Suprapubic skin (tissue), 4 donors: ENCODE results near the gene GGACT. TPM values are rescaled to one million over a fixed set of nuclear protein-coding genes. Genes with fewer than 3 reads are reported as not detected.

Experiments used
- DNase-seq, 2 donors: peaks; one replicate each; pipeline ENCODE4 v3.0.0-alpha.2; 2019; ENCODE audit warnings: low spot score in 2 of 2
- H3K27ac ChIP-seq: fragments of 200-600 bp; sonication (generic); one replicate; pipeline ENCODE4 v1.5.1; 2019
- H3K27me3 ChIP-seq: fragments of 200-600 bp; sonication (generic); one replicate; pipeline ENCODE4 v1.5.1; 2019
- H3K36me3 ChIP-seq: fragments of 200-600 bp; sonication (generic); one replicate; pipeline ENCODE4 v1.5.1; 2019
- H3K4me1 ChIP-seq: fragments of 200-600 bp; sonication (generic); one replicate; pipeline ENCODE4 v1.5.1; 2019
- H3K4me3 ChIP-seq: fragments of 200-600 bp; sonication (generic); one replicate; pipeline ENCODE4 v1.5.1; 2019; ENCODE audit warnings: mild to moderate bottlenecking
- H3K9me3 ChIP-seq: fragments of 200-600 bp; sonication (generic); one replicate; pipeline ENCODE4 v1.5.1; 2019
- EP300 ChIP-seq: sonication (generic); formaldehyde crosslinking; IDR thresholded peaks from one replicate; pipeline ENCODE4 v1.6.1; 2017; ENCODE audit warnings: antibody characterized with exemption
- POLR2A ChIP-seq, 2 donors: fragments of 450-650 bp; IDR thresholded peaks; one replicate each; pipeline ENCODE4 v1.6.1; 2017; ENCODE audit warnings: antibody characterized with exemption in 2 of 2, mild to moderate bottlenecking in 2 of 2, moderate library complexity in 2 of 2
- POLR2AphosphoS5 ChIP-seq, 3 donors: sonication (generic); formaldehyde crosslinking; IDR thresholded peaks; one replicate each; pipeline ENCODE4 v1.6.1; 2017; ENCODE audit warnings: antibody characterized with exemption in 3 of 3
- WGBS: methylation state at CpG from one replicate; pipeline ENCODE4 v1.1.5; 2018; 5-methylcytosine and 5-hydroxymethylcytosine counted together
- total RNA-seq, 4 donors: library from RNA; depleted of rRNA; stranded (reverse); fragments of >200 nt; gene quantifications; one replicate each; pipeline ENCODE4 v1.1.0, GENCODE V29; 2016
- TF ChIP-seq, protein P1 (sequence below), 2 donors: fragments of 200-600 bp in 1 of 2; fragments of 450-650 bp in 1 of 2; sonication (generic) in 1 of 2; IDR thresholded peaks; one replicate each; pipeline ENCODE4 v1.5.1; 2016 to 2019; ENCODE audit warnings: antibody characterized with exemption in 2 of 2, mild to moderate bottlenecking in 1 of 2, moderate library complexity in 1 of 2

GGACT gene
- total RNA-seq, 4 donors from 2014 or later, result 1.5 to 4.2 (median 3.6) TPM

DNA sequence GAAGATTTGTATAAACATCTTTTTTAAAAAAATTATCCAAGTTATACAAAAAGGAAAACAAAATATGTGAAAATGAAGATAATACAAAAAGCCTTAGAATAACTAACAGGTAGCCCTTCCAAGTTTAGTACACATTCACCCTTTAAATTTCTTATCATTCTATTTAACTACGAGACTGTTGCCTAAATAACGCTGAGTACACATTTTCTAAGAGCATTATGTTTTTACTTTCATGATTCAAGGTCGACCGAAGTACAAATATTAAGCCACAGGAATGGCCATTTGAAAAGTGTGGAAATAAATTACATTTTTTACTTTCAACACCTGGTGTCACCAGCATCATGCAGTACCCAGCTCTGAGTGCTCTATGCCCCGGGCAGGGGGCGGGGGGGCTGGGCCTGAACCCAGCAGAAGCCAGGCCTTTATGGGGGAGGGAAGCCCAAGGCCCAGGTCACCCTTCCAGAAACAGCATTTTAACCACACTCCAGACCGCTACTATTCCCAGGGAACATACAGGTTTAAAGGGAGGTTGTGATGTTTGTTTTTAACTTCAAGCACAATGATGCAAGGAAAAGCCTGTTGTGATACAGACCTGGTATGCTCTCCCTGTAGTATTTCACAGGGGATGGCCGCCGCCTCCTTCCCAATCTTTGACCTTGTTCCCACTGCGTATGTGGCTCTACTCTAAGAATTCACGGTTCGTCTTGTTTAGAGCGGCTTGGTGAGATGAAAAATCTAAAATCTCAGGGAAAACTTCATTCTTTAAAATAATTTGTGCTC, 24.0 kb downstream of the GGACT start:
- 89% methylated on average over 13 of the region's 13 CpGs for WGBS
- no peaks in the 10 kb centered on the region for H3K9me3 ChIP-seq
- no peak overlapping the region for H3K27ac ChIP-seq
- no peaks in the 10 kb centered on the region for H3K36me3 ChIP-seq
- no peaks in the 10 kb centered on the region for H3K27me3 ChIP-seq
- H3K4me1 ChIP-seq, result peaks cover 9% of the 10 kb centered on the region
- no peak for DNase-seq
- no peak overlapping the region for H3K4me3 ChIP-seq
- TF ChIP-seq, protein P1, sequence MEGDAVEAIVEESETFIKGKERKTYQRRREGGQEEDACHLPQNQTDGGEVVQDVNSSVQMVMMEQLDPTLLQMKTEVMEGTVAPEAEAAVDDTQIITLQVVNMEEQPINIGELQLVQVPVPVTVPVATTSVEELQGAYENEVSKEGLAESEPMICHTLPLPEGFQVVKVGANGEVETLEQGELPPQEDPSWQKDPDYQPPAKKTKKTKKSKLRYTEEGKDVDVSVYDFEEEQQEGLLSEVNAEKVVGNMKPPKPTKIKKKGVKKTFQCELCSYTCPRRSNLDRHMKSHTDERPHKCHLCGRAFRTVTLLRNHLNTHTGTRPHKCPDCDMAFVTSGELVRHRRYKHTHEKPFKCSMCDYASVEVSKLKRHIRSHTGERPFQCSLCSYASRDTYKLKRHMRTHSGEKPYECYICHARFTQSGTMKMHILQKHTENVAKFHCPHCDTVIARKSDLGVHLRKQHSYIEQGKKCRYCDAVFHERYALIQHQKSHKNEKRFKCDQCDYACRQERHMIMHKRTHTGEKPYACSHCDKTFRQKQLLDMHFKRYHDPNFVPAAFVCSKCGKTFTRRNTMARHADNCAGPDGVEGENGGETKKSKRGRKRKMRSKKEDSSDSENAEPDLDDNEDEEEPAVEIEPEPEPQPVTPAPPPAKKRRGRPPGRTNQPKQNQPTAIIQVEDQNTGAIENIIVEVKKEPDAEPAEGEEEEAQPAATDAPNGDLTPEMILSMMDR (IDR thresholded peaks at IDR 0.05), result no peak
- TF ChIP-seq EP300 (no peak), POLR2AphosphoS5 (IDR thresholded peaks at IDR 0.05) (no peak), POLR2A (IDR thresholded peaks at IDR 0.05) (no peak)

DNA sequence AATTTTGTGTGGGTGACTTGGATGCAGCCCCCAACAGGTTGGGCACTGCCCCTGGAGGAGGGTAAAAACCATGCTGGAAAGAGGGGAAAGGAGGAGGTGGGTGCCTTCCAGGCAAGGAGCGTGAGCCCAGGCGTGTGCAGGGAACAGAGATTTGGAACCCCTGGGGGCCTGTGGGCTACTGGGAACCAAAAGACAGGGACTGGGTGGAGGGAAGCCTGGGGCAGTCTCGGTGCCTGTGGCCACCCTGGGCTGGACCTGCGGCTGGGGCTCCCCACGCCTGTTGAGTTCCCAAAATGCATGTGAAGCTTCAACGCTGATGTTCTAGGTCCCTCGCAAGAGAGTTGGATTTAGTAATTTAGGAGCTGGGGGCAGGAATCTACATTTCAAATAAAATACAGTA, 24.8 kb downstream of the GGACT start:
- Histone ChIP-seq H3K27me3 (no peaks in the 10 kb centered on the region), H3K4me3 (no peak overlapping the region), H3K9me3 (no peaks in the 10 kb centered on the region), H3K4me1 (peaks cover 9% of the 10 kb centered on the region), H3K36me3 (no peaks in the 10 kb centered on the region), H3K27ac (no peak overlapping the region)
- DNase-seq, result no peak
- no peak for TF ChIP-seq POLR2AphosphoS5 (IDR thresholded peaks at IDR 0.05)
- WGBS, result 92% methylated on average over 7 of the region's 7 CpGs

DNA sequence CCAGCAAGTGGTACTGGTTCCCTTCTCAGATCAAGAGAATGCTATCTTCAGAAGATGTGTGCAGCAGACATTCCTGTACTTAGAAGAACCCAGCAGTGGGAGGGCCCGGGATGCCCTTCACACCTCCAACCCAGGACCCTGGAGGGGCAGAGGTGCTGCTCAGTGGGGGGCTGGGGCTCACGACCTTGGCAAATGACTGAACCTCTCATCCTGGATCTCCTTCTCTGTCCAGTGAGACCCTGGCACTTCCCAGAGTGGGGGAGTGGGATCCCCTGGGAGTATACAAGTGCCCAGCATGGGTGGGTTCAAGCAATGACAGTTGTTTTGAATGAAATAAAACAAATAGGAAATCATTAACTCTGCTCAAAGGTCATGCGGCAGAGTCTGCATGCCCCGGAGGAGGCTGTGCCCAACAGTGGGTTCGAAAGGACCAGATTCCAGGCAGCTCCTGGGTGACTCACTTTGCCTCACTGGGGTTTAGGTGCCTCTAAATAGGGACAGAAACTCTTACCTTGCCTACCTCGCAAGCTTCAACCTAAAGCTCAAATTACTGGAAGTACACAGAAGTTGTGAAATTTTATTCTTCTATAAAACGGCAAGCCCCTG, 26.9 kb downstream of the GGACT start:
- Histone ChIP-seq H3K36me3 (no peaks in the 10 kb centered on the region), H3K4me1 (peaks cover 9% of the 10 kb centered on the region), H3K27ac (peak overlapping the region; percentile 64), H3K27me3 (no peaks in the 10 kb centered on the region), H3K4me3 (no peak overlapping the region), H3K9me3 (no peaks in the 10 kb centered on the region)
- TF ChIP-seq POLR2AphosphoS5 (IDR thresholded peaks at IDR 0.05), result no peak
- no peak for TF ChIP-seq POLR2A (IDR thresholded peaks at IDR 0.05)
- no peak for TF ChIP-seq EP300
- TF ChIP-seq, protein P1 (IDR thresholded peaks at IDR 0.05), result no peak
- WGBS, result 72% methylated on average over 4 of the region's 7 CpGs
- DNase-seq, result no peak

DNA sequence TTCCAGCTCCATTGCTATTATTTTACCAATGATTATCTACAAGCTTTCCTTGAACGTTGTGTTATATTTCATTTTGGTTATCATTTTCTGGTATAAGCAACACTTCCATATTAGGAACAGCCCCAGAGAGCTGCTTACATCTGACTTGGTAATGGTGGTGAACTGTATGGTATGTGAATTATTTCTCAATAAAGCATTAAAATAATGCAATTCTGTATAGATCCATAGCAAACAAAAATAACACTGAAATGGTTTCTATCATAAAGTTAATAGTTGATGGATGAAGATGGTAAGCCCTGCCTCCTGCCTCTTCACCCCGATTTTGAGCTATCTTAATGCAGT, 27.5 kb downstream of the GGACT start:
- Histone ChIP-seq H3K27me3 (no peaks in the 10 kb centered on the region), H3K9me3 (no peaks in the 10 kb centered on the region), H3K36me3 (no peaks in the 10 kb centered on the region), H3K4me1 (peaks cover 9% of the 10 kb centered on the region), H3K27ac (peak overlapping the region; percentile 64), H3K4me3 (no peak overlapping the region)
- TF ChIP-seq EP300, result no peak
- TF ChIP-seq POLR2AphosphoS5 (IDR thresholded peaks at IDR 0.05), result no peak
- TF ChIP-seq POLR2A (IDR thresholded peaks at IDR 0.05), result no peak
- TF ChIP-seq, protein P1 (IDR thresholded peaks at IDR 0.05), result no peak
- no peak for DNase-seq
- WGBS, result 81% methylated on average over 2 of the region's 2 CpGs

DNA sequence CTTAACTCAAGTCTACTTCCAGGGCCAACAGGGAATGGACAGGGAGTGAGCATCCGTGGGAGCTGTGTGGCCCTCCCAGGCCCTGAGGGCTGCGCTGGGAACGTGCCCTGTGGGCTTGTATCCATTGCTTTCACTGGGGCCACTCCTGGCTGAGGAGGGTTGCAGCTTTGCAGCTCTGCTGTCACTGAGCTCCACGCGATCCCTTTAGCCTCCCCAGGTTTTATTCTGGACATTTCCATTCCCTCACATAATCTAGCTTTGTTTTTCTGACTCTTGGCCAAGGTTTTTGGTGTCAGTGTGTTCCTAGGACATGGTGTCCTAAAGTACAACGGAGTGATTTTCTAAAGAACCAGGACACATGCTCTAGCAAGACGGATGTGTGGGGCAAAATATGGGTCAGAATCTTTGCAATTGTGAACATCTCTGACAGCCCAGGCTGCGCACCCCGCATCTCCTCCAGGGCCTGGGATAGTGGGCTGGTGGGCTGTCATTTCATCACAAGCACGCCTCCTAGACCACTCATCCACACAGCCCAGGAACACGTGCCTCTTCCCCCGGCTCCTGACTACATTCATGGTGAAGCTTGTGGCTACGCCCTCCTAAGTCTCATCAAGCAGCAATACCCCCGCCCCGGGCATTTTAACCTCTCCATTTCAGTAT, 28.0 kb downstream of the GGACT start:
- 82% methylated on average over 15 of the region's 15 CpGs for WGBS
- Histone ChIP-seq H3K36me3 (no peaks in the 10 kb centered on the region), H3K4me1 (peaks cover 9% of the 10 kb centered on the region), H3K4me3 (no peak overlapping the region), H3K27ac (peak overlapping the region; percentile 64), H3K27me3 (no peaks in the 10 kb centered on the region), H3K9me3 (no peaks in the 10 kb centered on the region)
- TF ChIP-seq POLR2A (IDR thresholded peaks at IDR 0.05), result no peak
- no peak for TF ChIP-seq EP300
- TF ChIP-seq POLR2AphosphoS5 (IDR thresholded peaks at IDR 0.05), result no peak
- TF ChIP-seq, protein P1 (IDR thresholded peaks at IDR 0.05), result no peak
- no peak for DNase-seq
